Transverse colon (tissue), 4 donors: ENCODE measurements around the gene NRG2. TPM values are rescaled to one million over a fixed set of nuclear protein-coding genes. Genes with fewer than 3 reads are reported as not detected.

Experiments
- DNase-seq: peaks from one replicate; pipeline ENCODE4 v3.0.0-alpha.2; 2019
- H3K27ac ChIP-seq, 4 donors: fragments of 200-600 bp; sonication (generic); 2 replicates each; pipeline ENCODE4 v1.5.1; 2016 to 2018; ENCODE audit warnings: inconsistent platforms in 4 of 4
- H3K27me3 ChIP-seq: fragments of 200-600 bp; sonication (generic); 2 replicates; pipeline ENCODE4 v1.5.1; 2017; ENCODE audit warnings: inconsistent platforms
- H3K36me3 ChIP-seq, 4 donors: fragments of 200-600 bp; sonication (generic); 2 replicates each; pipeline ENCODE4 v1.5.1; 2017 to 2019; ENCODE audit warnings: inconsistent platforms in 4 of 4
- H3K4me1 ChIP-seq, 4 donors: fragments of 200-600 bp; sonication (generic); 2 replicates each; pipeline ENCODE4 v1.5.1; 2017 to 2020; ENCODE audit warnings: inconsistent platforms in 4 of 4
- H3K4me3 ChIP-seq, 4 donors: fragments of 200-600 bp; sonication (generic); 1 replicate in 1 of 4; 2 replicates in 3 of 4; pipeline versions ENCODE4 v1.5.1 to v1.6.1; 2017 to 2019; ENCODE audit warnings: inconsistent platforms in 4 of 4
- H3K9me3 ChIP-seq, 2 donors: fragments of 200-600 bp; sonication (generic); 2 replicates each; pipeline ENCODE4 v1.5.1; 2017 to 2019; ENCODE audit warnings: inconsistent platforms in 2 of 2
- CTCF ChIP-seq, 5 experiments: fragments of 200-600 bp in 3 of 5; fragments of 450-650 bp in 2 of 5; sonication (generic) in 3 of 5; IDR thresholded peaks; 1 replicate in 2 of 5; 2 replicates in 3 of 5; pipeline ENCODE4 v1.5.1; 2016 to 2017; ENCODE audit warnings: antibody characterized with exemption in 5 of 5, inconsistent platforms in 3 of 5, mild to moderate bottlenecking in 2 of 5, moderate library complexity in 1 of 5
- EP300 ChIP-seq: sonication (generic); formaldehyde crosslinking; IDR thresholded peaks from one replicate; pipeline ENCODE4 v1.6.1; 2017; ENCODE audit warnings: antibody characterized with exemption, low read depth
- POLR2A ChIP-seq: fragments of 450-650 bp; IDR thresholded peaks from one replicate; pipeline ENCODE4 v1.6.1; 2016; ENCODE audit warnings: antibody characterized with exemption, mild to moderate bottlenecking, moderate library complexity
- POLR2AphosphoS5 ChIP-seq, 3 donors: sonication (generic); formaldehyde crosslinking; IDR thresholded peaks; one replicate each; pipeline ENCODE4 v1.6.1; 2016; ENCODE audit warnings: antibody characterized with exemption in 3 of 3
- WGBS, 2 donors: methylation state at CpG; one replicate each; pipeline ENCODE4 v1.1.5; 2018; ENCODE audit warnings: low coverage in 1 of 2; 5-methylcytosine and 5-hydroxymethylcytosine counted together
- in situ Hi-C, 4 donors: fragments of 200-750 bp; cut with MboI; loops; one replicate each; pipeline versions ENCODE4 v1.15.0 to v1.15.1; 2017; ENCODE audit warnings: low sequenced_read_pairs in 3 of 4, low pct_ligation_motif_present in 1 of 4, low pct_unique_long_range_greater_than_20kb in 1 of 4
- intact Hi-C: fragments of 100-400 bp; cut with DNase I; formaldehyde crosslinking; loops from one replicate; pipeline ENCODE4 v1.15.1; 2023; ENCODE audit warnings: low total_unique reads
- total RNA-seq, 4 donors: library from RNA; depleted of rRNA; stranded (reverse); fragments of >200 nt; gene quantifications; one replicate each; pipeline ENCODE4 v1.1.0, GENCODE V29; 2016

Gene NRG2
- total RNA-seq, 4 donors from 2014 or later, result 0.68 to 12.3 (median 0.95) TPM; not detected in 1

DNA sequence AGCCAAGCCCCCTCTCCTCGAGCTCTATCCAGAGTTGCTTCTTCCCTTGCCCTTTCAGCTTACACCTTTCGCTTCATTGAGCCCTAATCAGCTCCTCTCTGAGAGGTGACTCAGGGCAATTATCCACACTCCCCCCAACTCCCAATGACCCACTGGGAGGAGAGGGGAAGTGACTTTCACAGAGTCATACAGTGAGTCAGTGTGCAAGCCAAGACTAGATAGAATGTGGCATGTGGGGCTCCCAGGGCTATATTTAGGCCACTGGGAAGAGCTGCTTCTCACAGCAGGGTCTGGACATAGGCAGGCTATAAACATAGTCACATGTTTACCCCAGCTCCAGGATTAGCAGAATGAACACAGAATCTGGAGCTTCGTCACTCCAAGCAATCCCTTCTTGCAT lies 57.4 kb downstream of the NRG2 start:
- in situ Hi-C loops, result no loop called here
- Histone ChIP-seq H3K4me3 (no peak overlapping the region), H3K9me3 (no peaks in the 10 kb centered on the region), H3K27ac (no peak overlapping the region), H3K27me3 (peaks cover 7% of the 10 kb centered on the region), H3K4me1 (no peaks in the 10 kb centered on the region), H3K36me3 (no peaks in the 10 kb centered on the region)
- intact Hi-C loops, result no loop called here
- no peak for TF ChIP-seq CTCF (IDR thresholded peaks at IDR 0.05)
- no peak for TF ChIP-seq POLR2AphosphoS5 (IDR thresholded peaks at IDR 0.05)
- no peak for TF ChIP-seq POLR2A
- no peak for TF ChIP-seq EP300
- no peak for DNase-seq
- WGBS, 2 donors, result 64 to 79% methylated on average over 2 to 3 of the region's 3 CpGs

DNA sequence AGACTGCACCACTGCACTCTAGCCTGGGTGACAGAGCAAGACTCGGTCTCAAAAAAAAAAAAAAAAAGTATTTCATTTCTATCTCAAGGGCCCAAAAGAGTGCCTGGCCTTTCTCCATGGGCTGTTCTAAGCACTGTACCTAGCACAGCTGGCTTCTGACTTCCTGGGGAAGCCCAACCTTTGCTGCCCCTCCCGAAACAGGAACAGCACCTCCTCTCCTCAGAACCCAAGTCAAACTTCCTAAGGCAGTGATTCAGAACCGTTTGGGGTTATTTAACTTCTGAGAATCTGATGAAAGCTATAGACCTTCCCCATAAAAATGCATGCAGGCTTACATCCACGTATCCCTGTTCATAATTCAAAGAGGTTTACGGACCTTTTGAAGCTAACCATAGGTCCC lies 57.8 kb downstream of the NRG2 start:
- no peak for DNase-seq
- Histone ChIP-seq H3K27ac (no peak overlapping the region), H3K4me3 (no peak overlapping the region), H3K27me3 (peaks cover 7% of the 10 kb centered on the region), H3K36me3 (no peaks in the 10 kb centered on the region), H3K4me1 (no peaks in the 10 kb centered on the region), H3K9me3 (no peaks in the 10 kb centered on the region)
- WGBS, 2 donors, result 47 to 48% methylated on average over 4 to 5 of the region's 5 CpGs
- no peak for TF ChIP-seq EP300
- no peak for TF ChIP-seq POLR2AphosphoS5 (IDR thresholded peaks at IDR 0.05)
- TF ChIP-seq POLR2A, result no peak
- no peak for TF ChIP-seq CTCF (IDR thresholded peaks at IDR 0.05)
- intact Hi-C loops, result no loop called here
- in situ Hi-C loops, result no loop called here

DNA sequence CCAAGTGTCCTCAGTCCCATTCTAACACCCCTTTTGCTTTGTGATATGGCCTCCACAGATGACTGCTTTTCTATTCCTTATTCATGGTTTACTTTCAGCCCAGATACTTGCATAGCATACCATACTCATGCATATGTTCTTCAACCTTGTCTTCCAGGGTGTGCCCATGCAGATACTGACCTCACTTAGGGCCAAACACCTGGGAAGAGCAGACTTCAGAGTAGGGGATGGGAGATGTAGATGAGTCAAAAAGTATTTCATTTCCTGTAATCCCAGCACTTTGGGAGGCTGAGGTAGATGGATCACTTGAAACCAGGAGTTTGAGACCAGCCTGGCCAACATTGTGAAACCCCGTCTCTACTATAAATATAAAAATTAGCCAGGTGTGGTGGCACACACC lies 58.3 kb downstream of the NRG2 start:
- intact Hi-C loops, result no loop called here
- 94% methylated on average over 1 of the region's 1 CpG; no CpG with 5 or more reads in 1 of the 2 donors for WGBS, 2 donors
- H3K9me3 ChIP-seq, result no peaks in the 10 kb centered on the region
- DNase-seq, result no peak
- peaks cover 7% of the 10 kb centered on the region for H3K27me3 ChIP-seq
- no peak overlapping the region for H3K4me3 ChIP-seq
- TF ChIP-seq EP300 (no peak), CTCF (IDR thresholded peaks at IDR 0.05) (no peak), POLR2A (no peak), POLR2AphosphoS5 (IDR thresholded peaks at IDR 0.05) (no peak)
- H3K4me1 ChIP-seq, result no peaks in the 10 kb centered on the region
- in situ Hi-C loops, result no loop called here
- H3K27ac ChIP-seq, result no peak overlapping the region
- H3K36me3 ChIP-seq, result no peaks in the 10 kb centered on the region

GRCh38 chr5:139982975-139983240 lies 60.2 kb downstream of the NRG2 start:
- in situ Hi-C loops (no loop called here), intact Hi-C loops (no loop called here)
- Histone ChIP-seq H3K9me3 (no peaks in the 10 kb centered on the region), H3K4me1 (no peaks in the 10 kb centered on the region), H3K36me3 (no peaks in the 10 kb centered on the region), H3K27ac (no peak overlapping the region), H3K4me3 (no peak overlapping the region), H3K27me3 (peaks cover 7% of the 10 kb centered on the region)
- TF ChIP-seq EP300, result no peak
- TF ChIP-seq POLR2A, result no peak
- no peak for TF ChIP-seq CTCF (IDR thresholded peaks at IDR 0.05)
- no peak for DNase-seq
